ENCODE data around the gene MKRN2OS. TPM values are rescaled to one million over a fixed set of nuclear protein-coding genes. Genes with fewer than 3 reads are reported as not detected.

MKRN2OS gene
- polyA plus RNA-seq, result 10 to 100 TPM in 2 of 4 donors, 1 to 10 TPM in 2; 7.6 to 23.9 (median 9.0) TPM
- long read RNA-seq, donor 1, result 0 reads
- long read RNA-seq, donor 2, result 0 reads
- long read RNA-seq, donor 3, partial matches to known transcripts, result 0 of 3 reads
- long read RNA-seq, donor 3, other reads (novel, unspliced or antisense), result 0 of 3 reads
- long read RNA-seq, donor 4, result 0 reads
- long read RNA-seq, donor 5, result 0 reads
- long read RNA-seq, donor 6, result 0 reads
- long read RNA-seq, donor 7, result 0 reads
- long read RNA-seq, donor 8, result 0 reads
- long read RNA-seq, donor 9, result 0 reads
- long read RNA-seq, donor 10, result 0 reads

GRCh38 chr3:12545473-12545791 is at the start of gene MKRN2OS:
MKRN2OS (minus strand) TSS chr3:12545499; CDS start chr3:12545464, 35 bp downstream.
- peak within 1 kb of the TSS in 2 of 3 donors; percentile 59 to 81 for H3K4me3 ChIP-seq (ENCODE audit: low read depth in 1 of 3, low read length in 3 of 3)

DNA sequence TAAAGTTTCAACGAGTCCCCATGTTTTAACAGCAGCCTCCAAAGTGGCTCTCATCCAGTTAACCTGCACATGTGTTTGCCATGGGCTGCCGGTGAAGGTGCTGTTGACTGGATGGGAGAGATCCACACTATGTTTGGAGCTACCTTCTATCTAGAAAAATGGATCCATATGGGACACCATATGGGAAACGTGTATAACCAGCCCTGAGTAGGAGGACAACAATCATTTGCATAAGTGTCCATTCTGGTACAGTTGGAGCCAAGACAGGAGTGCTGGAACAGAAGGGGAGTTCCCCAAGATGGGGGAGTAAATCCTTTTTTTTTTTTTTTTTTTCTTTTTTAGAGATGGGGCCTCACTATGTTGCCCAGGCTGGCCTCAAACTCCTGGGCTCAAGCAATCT is 48.2 kb upstream of the MKRN2OS start:
- no peaks in the 10 kb centered on the region for H3K27me3 ChIP-seq (ENCODE audit: control insufficient read depth in 3 of 3, insufficient read depth in 3 of 3, low read length in 3 of 3)
- no peaks in the 10 kb centered on the region for H3K9me3 ChIP-seq (ENCODE audit: control insufficient read depth in 2 of 2, insufficient read depth in 1 of 2, low read depth in 1 of 2, low read length in 1 of 2)
- no peak overlapping the region for H3K27ac ChIP-seq (ENCODE audit: low read depth in 1 of 3, low read length in 2 of 3)
- peaks cover 7 to 66% (median 35%) of the 10 kb centered on the region in 3 donors for H3K36me3 ChIP-seq (ENCODE audit: control insufficient read depth in 3 of 3, insufficient read depth in 2 of 3, low read depth in 1 of 3, low read length in 3 of 3)
- no peaks in the 10 kb centered on the region for H3K4me1 ChIP-seq (ENCODE audit: control insufficient read depth in 3 of 3, insufficient read depth in 2 of 3, low read depth in 1 of 3, low read length in 2 of 3)
- WGBS, 3 donors, result 85 to 94% (median 85%) methylated on average over 3 of the region's 3 CpGs
- no peak for FAIRE-seq
- no peak for DNase-seq
- H3K4me3 ChIP-seq (ENCODE audit: low read depth in 1 of 3, low read length in 3 of 3), result no peak overlapping the region

More at GRCh38 chr3:12545473-12545791, at the start of gene MKRN2OS:
- Histone ChIP-seq H3K27ac (ENCODE audit: low read depth in 1 of 3, low read length in 2 of 3) (peak within 1 kb of the TSS; percentile 69 to 94 (median 90)), H3K36me3 (ENCODE audit: control insufficient read depth in 3 of 3, insufficient read depth in 2 of 3, low read depth in 1 of 3, low read length in 3 of 3) (peaks cover 0 to 3% (median 2%) of the 10 kb centered on the region in 3 donors), H3K27me3 (ENCODE audit: control insufficient read depth in 3 of 3, insufficient read depth in 3 of 3, low read length in 3 of 3) (no peaks in the 10 kb centered on the region), H3K9me3 (ENCODE audit: control insufficient read depth in 2 of 2, insufficient read depth in 1 of 2, low read depth in 1 of 2, low read length in 1 of 2) (no peaks in the 10 kb centered on the region), H3K4me1 (ENCODE audit: control insufficient read depth in 3 of 3, insufficient read depth in 2 of 3, low read depth in 1 of 3, low read length in 2 of 3) (no peaks in the 10 kb centered on the region)
- FAIRE-seq, result no peak
- 19 to 56% (median 29%) methylated on average over 4 of the region's 4 CpGs for WGBS, 3 donors
- DNase-seq, result peak; percentile 91 to 98

DNA sequence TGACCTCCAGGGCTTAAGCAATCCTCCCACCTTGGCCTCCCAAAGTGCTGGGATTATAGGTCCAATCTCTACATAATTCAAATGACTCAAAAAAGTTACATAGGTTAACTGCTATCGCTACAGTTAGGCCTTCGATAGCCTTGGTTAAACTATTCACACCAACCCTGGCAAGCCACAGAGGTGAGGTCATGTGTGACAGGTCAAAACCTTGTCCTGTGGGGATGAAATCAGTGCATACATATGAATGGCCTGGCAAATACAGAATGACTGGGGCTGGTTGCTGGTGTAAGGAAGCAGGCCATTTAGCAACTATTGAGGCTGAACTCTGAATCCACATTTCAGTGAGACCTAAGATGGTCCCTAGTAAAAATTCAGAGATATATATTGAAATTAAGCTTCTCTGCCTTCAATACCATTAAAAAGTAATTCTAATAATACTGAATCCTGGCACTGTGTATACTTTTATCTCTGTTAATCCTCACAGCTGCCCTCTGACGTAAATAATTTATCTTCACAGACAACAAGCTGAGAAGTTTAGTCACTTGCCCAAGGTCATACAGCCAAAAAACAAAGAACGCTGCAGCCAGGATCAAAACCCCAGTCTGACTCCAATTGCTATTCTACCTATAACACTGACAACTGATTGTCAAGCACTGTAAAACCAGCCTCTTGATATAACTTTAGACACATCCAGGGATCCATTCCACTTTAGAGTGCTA is 46.9 kb upstream of the MKRN2OS start:
- Histone ChIP-seq H3K4me3 (ENCODE audit: low read depth in 1 of 3, low read length in 3 of 3) (no peak overlapping the region), H3K9me3 (ENCODE audit: control insufficient read depth in 2 of 2, insufficient read depth in 1 of 2, low read depth in 1 of 2, low read length in 1 of 2) (no peaks in the 10 kb centered on the region), H3K36me3 (ENCODE audit: control insufficient read depth in 3 of 3, insufficient read depth in 2 of 3, low read depth in 1 of 3, low read length in 3 of 3) (peaks cover 7 to 61% (median 30%) of the 10 kb centered on the region in 3 donors), H3K27me3 (ENCODE audit: control insufficient read depth in 3 of 3, insufficient read depth in 3 of 3, low read length in 3 of 3) (no peaks in the 10 kb centered on the region), H3K4me1 (ENCODE audit: control insufficient read depth in 3 of 3, insufficient read depth in 2 of 3, low read depth in 1 of 3, low read length in 2 of 3) (no peaks in the 10 kb centered on the region), H3K27ac (ENCODE audit: low read depth in 1 of 3, low read length in 2 of 3) (no peak overlapping the region)
- 91 to 94% (median 93%) methylated on average over 4 of the region's 4 CpGs for WGBS, 3 donors
- DNase-seq, result no peak
- FAIRE-seq, result no peak

DNA sequence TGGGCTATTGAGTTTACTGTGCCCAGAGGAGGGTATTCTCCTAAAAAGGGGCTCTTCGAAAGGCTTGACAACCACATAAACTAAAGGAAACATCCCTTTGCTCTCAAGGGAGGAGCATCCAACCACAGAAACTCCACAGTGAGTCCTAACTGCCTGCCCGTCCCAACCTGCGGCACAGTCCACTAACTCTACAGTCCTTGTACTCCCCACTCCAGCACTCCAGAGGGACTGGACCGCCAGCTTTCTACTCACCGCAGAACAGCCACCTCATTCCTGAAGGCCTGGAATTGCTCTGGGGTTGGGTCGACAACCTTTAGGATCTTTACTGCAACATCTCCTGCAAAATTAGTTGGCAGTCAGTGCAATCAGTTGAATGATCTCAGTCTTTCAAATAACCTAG is 46.2 kb upstream of the MKRN2OS start:
- H3K27me3 ChIP-seq (ENCODE audit: control insufficient read depth in 3 of 3, insufficient read depth in 3 of 3, low read length in 3 of 3), result no peaks in the 10 kb centered on the region
- no peaks in the 10 kb centered on the region for H3K4me1 ChIP-seq (ENCODE audit: control insufficient read depth in 3 of 3, insufficient read depth in 2 of 3, low read depth in 1 of 3, low read length in 2 of 3)
- DNase-seq (no peak), FAIRE-seq (no peak)
- no peak overlapping the region for H3K27ac ChIP-seq (ENCODE audit: low read depth in 1 of 3, low read length in 2 of 3)
- no peaks in the 10 kb centered on the region for H3K9me3 ChIP-seq (ENCODE audit: control insufficient read depth in 2 of 2, insufficient read depth in 1 of 2, low read depth in 1 of 2, low read length in 1 of 2)
- WGBS, 3 donors, result 93 to 95% (median 95%) methylated on average over 6 of the region's 6 CpGs
- peaks cover 7 to 64% (median 29%) of the 10 kb centered on the region in 3 donors for H3K36me3 ChIP-seq (ENCODE audit: control insufficient read depth in 3 of 3, insufficient read depth in 2 of 3, low read depth in 1 of 3, low read length in 3 of 3)
- H3K4me3 ChIP-seq (ENCODE audit: low read depth in 1 of 3, low read length in 3 of 3), result no peak overlapping the region

- no peak for FAIRE-seq
- Histone ChIP-seq H3K27me3 (ENCODE audit: control insufficient read depth in 3 of 3, insufficient read depth in 3 of 3, low read length in 3 of 3) (no peaks in the 10 kb centered on the region), H3K4me1 (ENCODE audit: control insufficient read depth in 3 of 3, insufficient read depth in 2 of 3, low read depth in 1 of 3, low read length in 2 of 3) (no peaks in the 10 kb centered on the region), H3K36me3 (ENCODE audit: control insufficient read depth in 3 of 3, insufficient read depth in 2 of 3, low read depth in 1 of 3, low read length in 3 of 3) (peaks cover 7 to 62% (median 27%) of the 10 kb centered on the region in 3 donors), H3K9me3 (ENCODE audit: control insufficient read depth in 2 of 2, insufficient read depth in 1 of 2, low read depth in 1 of 2, low read length in 1 of 2) (no peaks in the 10 kb centered on the region), H3K27ac (ENCODE audit: low read depth in 1 of 3, low read length in 2 of 3) (no peak overlapping the region), H3K4me3 (ENCODE audit: low read depth in 1 of 3, low read length in 3 of 3) (no peak overlapping the region)
- 80 to 100% methylated on average over 1 of the region's 4 CpGs; no CpG with 5 or more reads in 1 of the 3 donors for WGBS, 3 donors
- no peak for DNase-seq
Measured at GRCh38 chr3:12590096-12590495, 44.8 kb upstream of the MKRN2OS start.

DNA sequence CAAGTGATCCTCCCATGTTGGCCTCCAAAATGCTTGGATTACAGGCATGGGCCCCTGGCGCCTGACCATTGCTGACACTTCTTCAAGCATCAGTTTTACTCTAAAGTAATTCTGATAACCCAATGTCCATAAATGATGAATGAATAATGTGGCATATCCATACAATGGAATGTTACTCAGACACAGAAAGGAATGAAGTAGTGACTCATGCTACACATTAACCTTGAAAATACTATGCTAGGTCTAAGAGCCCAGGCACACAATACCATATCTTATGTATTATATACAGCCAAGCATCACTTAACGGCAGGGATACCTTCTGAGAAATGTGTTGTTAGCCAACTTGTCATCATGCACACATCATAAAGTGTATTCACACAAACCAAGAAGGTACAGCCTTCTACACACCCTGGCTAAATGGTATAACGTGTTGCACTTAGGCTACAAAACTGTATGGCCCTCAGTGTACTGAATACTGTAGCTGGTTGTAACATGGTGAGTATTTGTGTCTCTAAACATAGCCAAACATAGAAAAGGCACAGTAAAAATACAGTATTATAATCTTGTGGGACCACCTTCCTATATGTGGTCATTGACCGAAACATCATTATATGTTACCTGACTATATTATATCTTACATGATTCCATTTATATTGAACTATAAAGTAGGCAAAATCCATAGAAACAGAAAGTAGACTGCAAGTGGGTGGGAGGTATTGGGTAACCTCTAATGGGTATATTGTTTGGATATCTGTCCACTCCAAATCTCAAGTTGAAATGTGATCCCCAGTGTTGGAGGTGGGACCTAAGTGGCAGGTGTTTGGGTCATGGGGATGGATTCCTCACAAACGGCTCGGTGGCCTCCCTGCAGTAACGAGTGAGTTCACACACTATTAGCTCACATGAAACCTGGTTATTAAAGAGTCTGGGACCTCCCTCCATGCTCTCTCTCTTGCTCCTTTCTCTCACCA is 43.0 kb upstream of the MKRN2OS start:
- Histone ChIP-seq H3K4me3 (ENCODE audit: low read depth in 1 of 3, low read length in 3 of 3) (no peak overlapping the region), H3K27me3 (ENCODE audit: control insufficient read depth in 3 of 3, insufficient read depth in 3 of 3, low read length in 3 of 3) (no peaks in the 10 kb centered on the region), H3K36me3 (ENCODE audit: control insufficient read depth in 3 of 3, insufficient read depth in 2 of 3, low read depth in 1 of 3, low read length in 3 of 3) (peaks cover 15 to 67% (median 32%) of the 10 kb centered on the region in 3 donors), H3K27ac (ENCODE audit: low read depth in 1 of 3, low read length in 2 of 3) (no peak overlapping the region), H3K9me3 (ENCODE audit: control insufficient read depth in 2 of 2, insufficient read depth in 1 of 2, low read depth in 1 of 2, low read length in 1 of 2) (no peaks in the 10 kb centered on the region), H3K4me1 (ENCODE audit: control insufficient read depth in 3 of 3, insufficient read depth in 2 of 3, low read depth in 1 of 3, low read length in 2 of 3) (no peaks in the 10 kb centered on the region)
- no peak for FAIRE-seq
- WGBS, 3 donors, result 77 to 87% (median 81%) methylated on average over 7 of the region's 7 CpGs
- no peak for DNase-seq

GRCh38 chr3:12586403-12586802 is 41.1 kb upstream of the MKRN2OS start:
- WGBS, 3 donors, result 84 to 87% (median 86%) methylated on average over 3 of the region's 3 CpGs
- peaks cover 24 to 67% (median 34%) of the 10 kb centered on the region in 3 donors for H3K36me3 ChIP-seq (ENCODE audit: control insufficient read depth in 3 of 3, insufficient read depth in 2 of 3, low read depth in 1 of 3, low read length in 3 of 3)
- FAIRE-seq (no peak), DNase-seq (no peak)
- no peaks in the 10 kb centered on the region for H3K9me3 ChIP-seq (ENCODE audit: control insufficient read depth in 2 of 2, insufficient read depth in 1 of 2, low read depth in 1 of 2, low read length in 1 of 2)
- H3K27me3 ChIP-seq (ENCODE audit: control insufficient read depth in 3 of 3, insufficient read depth in 3 of 3, low read length in 3 of 3), result no peaks in the 10 kb centered on the region
- no peaks in the 10 kb centered on the region for H3K4me1 ChIP-seq (ENCODE audit: control insufficient read depth in 3 of 3, insufficient read depth in 2 of 3, low read depth in 1 of 3, low read length in 2 of 3)
- no peak overlapping the region for H3K4me3 ChIP-seq (ENCODE audit: low read depth in 1 of 3, low read length in 3 of 3)
- H3K27ac ChIP-seq (ENCODE audit: low read depth in 1 of 3, low read length in 2 of 3), result no peak overlapping the region

DNA sequence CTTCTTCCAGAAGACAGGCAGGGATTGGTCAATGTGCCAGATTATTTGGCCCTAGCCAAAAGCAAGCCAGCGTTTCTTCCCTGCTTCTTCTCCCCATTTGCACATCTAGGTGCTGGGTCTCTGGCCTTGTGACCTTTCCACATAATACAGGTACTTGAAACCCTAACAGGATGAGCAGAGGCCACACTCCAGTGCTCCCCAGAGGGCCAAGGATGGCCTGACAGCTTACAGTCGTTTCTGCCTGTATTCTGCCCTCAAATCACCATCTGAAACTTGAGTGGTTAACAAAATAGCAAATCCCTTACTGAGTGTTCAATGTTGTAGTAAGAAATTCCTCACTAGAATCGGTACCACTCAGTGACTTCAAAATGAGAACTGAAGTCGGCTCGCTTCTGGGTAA is 40.7 kb upstream of the MKRN2OS start:
- DNase-seq (no peak), FAIRE-seq (no peak)
- H3K9me3 ChIP-seq (ENCODE audit: control insufficient read depth in 2 of 2, insufficient read depth in 1 of 2, low read depth in 1 of 2, low read length in 1 of 2), result no peaks in the 10 kb centered on the region
- 71 to 78% (median 76%) methylated on average over 5 of the region's 5 CpGs for WGBS, 3 donors
- no peaks in the 10 kb centered on the region for H3K4me1 ChIP-seq (ENCODE audit: control insufficient read depth in 3 of 3, insufficient read depth in 2 of 3, low read depth in 1 of 3, low read length in 2 of 3)
- H3K27me3 ChIP-seq (ENCODE audit: control insufficient read depth in 3 of 3, insufficient read depth in 3 of 3, low read length in 3 of 3), result no peaks in the 10 kb centered on the region
- H3K36me3 ChIP-seq (ENCODE audit: control insufficient read depth in 3 of 3, insufficient read depth in 2 of 3, low read depth in 1 of 3, low read length in 3 of 3), result peaks cover 23 to 69% (median 36%) of the 10 kb centered on the region in 3 donors
- H3K4me3 ChIP-seq (ENCODE audit: low read depth in 1 of 3, low read length in 3 of 3), result no peak overlapping the region
- no peak overlapping the region for H3K27ac ChIP-seq (ENCODE audit: low read depth in 1 of 3, low read length in 2 of 3)

Data from small intestine (tissue), 16 donors.